GM19438 (cell line): ENCODE measurements around the gene HOXA11.

Source experiments
- ATAC-seq: cut with Tn5 transposase; IDR thresholded peaks from one replicate; pipeline ENCODE4 v1.9.1; 2021; ENCODE audit warnings: low read depth; ENCODE audit not compliant: unreplicated experiment

The HOXA11 gene

GRCh38 chr7:27171325-27171636 lies 13.8 kb downstream of the HOXA11 start:
- no peak for ATAC-seq

GRCh38 chr7:27170426-27171324 lies 14.4 kb downstream of the HOXA11 start:
- no peak for ATAC-seq

- ATAC-seq, result no peak
These were observed 15.2 kb downstream of the HOXA11 start for GRCh38 chr7:27169658-27170425.

GRCh38 chr7:27168265-27168947 lies 16.6 kb downstream of the HOXA11 start:
- ATAC-seq, result no peak

GRCh38 chr7:27167916-27168264 lies 17.1 kb downstream of the HOXA11 start:
- no peak for ATAC-seq

GRCh38 chr7:27166531-27167505 lies 18.2 kb downstream of the HOXA11 start:
- no peak for ATAC-seq

GRCh38 chr7:27165996-27166530 lies 19.0 kb downstream of the HOXA11 start:
- no peak for ATAC-seq

GRCh38 chr7:27165089-27165995 lies 19.7 kb downstream of the HOXA11 start, which contains the start of gene HOXA9:
Gene HOXA9 (minus strand): TSS chr7:27165537. CDS start chr7:27165457, 80 bp downstream.
- no peak for ATAC-seq

GRCh38 chr7:27164367-27165088 lies 20.5 kb downstream of the HOXA11 start:
- ATAC-seq, result no peak

GRCh38 chr7:27164045-27164366 lies 21.0 kb downstream of the HOXA11 start:
- ATAC-seq, result no peak

- ATAC-seq, result no peak
These were observed 21.6 kb downstream of the HOXA11 start for GRCh38 chr7:27163288-27164044.

- no peak for ATAC-seq
These were observed 22.3 kb downstream of the HOXA11 start for GRCh38 chr7:27162561-27163287.

GRCh38 chr7:27161721-27162560 lies 23.1 kb downstream of the HOXA11 start:
- ATAC-seq, result no peak

GRCh38 chr7:27161214-27161720 lies 23.8 kb downstream of the HOXA11 start:
- no peak for ATAC-seq

- ATAC-seq, result peak; percentile 46
These were observed 24.4 kb downstream of the HOXA11 start for GRCh38 chr7:27160546-27161213.
